Fibroblast of lung (primary cell): ENCODE measurements around the gene RAB20. TPM values are rescaled to one million over a fixed set of nuclear protein-coding genes. Genes with fewer than 3 reads are reported as not detected.
"Not testable (repeated sequence)": the region's sequence is repeated elsewhere in the genome, so short reads cannot be mapped to it uniquely, and the experiment has no call there.

Source experiments
- DNase-seq, 2 donors: peaks; one replicate each; pipeline versions ENCODE4 v3.0.0 to v3.0.0-alpha.2; 2010; ENCODE audit warnings: low read depth in 2 of 2
- H2AFZ ChIP-seq: 2 replicates; pipeline ENCODE4 v1.5.1; 2012; ENCODE audit warnings: low read length, control low read depth, inconsistent platforms
- H3K27ac ChIP-seq: 2 replicates; pipeline ENCODE4 v1.5.1; 2011; ENCODE audit warnings: low read length, control low read depth; ENCODE audit not compliant: insufficient read depth
- H3K27me3 ChIP-seq: 2 replicates; pipeline ENCODE4 v1.5.1; 2011; ENCODE audit warnings: mild to moderate bottlenecking, low read length; ENCODE audit not compliant: control insufficient read depth, insufficient read depth
- H3K36me3 ChIP-seq: 2 replicates; pipeline ENCODE4 v1.5.1; 2011; ENCODE audit warnings: low read length; ENCODE audit not compliant: control insufficient read depth, insufficient read depth
- H3K4me1 ChIP-seq: 2 replicates; pipeline ENCODE4 v1.5.1; 2011; ENCODE audit warnings: low read length; ENCODE audit not compliant: control insufficient read depth, insufficient read depth; ENCODE audit errors: extremely low read depth
- H3K4me2 ChIP-seq: 2 replicates; pipeline ENCODE4 v1.5.1; 2011; ENCODE audit warnings: low read length, control low read depth; ENCODE audit not compliant: insufficient read depth; ENCODE audit errors: extremely low read depth
- H3K4me3 ChIP-seq, 4 experiments: fragments of 200-600 bp in 1 of 4; sonication (generic) in 1 of 4; replicated peaks in 1 of 4; 2 replicates each; pipeline ENCODE4 v1.5.1; 2011 to 2016; ENCODE audit warnings: low read length in 4 of 4, low read depth in 3 of 4, mild to moderate bottlenecking in 3 of 4, control low read depth in 2 of 4, inconsistent platforms in 1 of 4, mixed read lengths in 1 of 4; ENCODE audit not compliant: insufficient read depth in 1 of 4; ENCODE audit errors: control extremely low read depth in 1 of 4
- H3K79me2 ChIP-seq: 2 replicates; pipeline ENCODE4 v1.5.1; 2012; ENCODE audit warnings: mild to moderate bottlenecking, low read length, inconsistent platforms; ENCODE audit not compliant: control insufficient read depth, insufficient read depth
- H3K9ac ChIP-seq: 2 replicates; pipeline ENCODE4 v1.5.1; 2011; ENCODE audit warnings: mild to moderate bottlenecking, low read length, control low read depth; ENCODE audit not compliant: insufficient read depth
- H3K9me3 ChIP-seq: 2 replicates; pipeline ENCODE4 v1.5.1; 2012; ENCODE audit warnings: low read depth, low read length; ENCODE audit not compliant: control insufficient read depth, insufficient read depth
- H4K20me1 ChIP-seq: 2 replicates; pipeline ENCODE4 v1.5.1; 2011; ENCODE audit warnings: low read length; ENCODE audit not compliant: control insufficient read depth, insufficient read depth; ENCODE audit errors: extremely low read depth
- CTCF ChIP-seq, 2 donors: IDR thresholded peaks in 1 of 2; conservative IDR thresholded peaks in 1 of 2; 1 replicate in 1 of 2; 2 replicates in 1 of 2; pipeline ENCODE4 v1.5.1; 2011 to 2012; ENCODE audit warnings: low read length in 2 of 2, control low read depth in 1 of 2, inconsistent platforms in 1 of 2, low read depth in 1 of 2, mild to moderate bottlenecking in 1 of 2
- EZH2 ChIP-seq: IDR thresholded peaks from 2 replicates; pipeline ENCODE4 v1.5.1; 2012; ENCODE audit warnings: low read length, control low read depth, mild to moderate bottlenecking; ENCODE audit errors: missing control alignments
- polyA plus RNA-seq, 2 donors: library from polyadenylated mRNA; depleted of rRNA in 1 of 2; stranded (reverse) in 1 of 2; unstranded in 1 of 2; fragments of >200 nt; gene quantifications; 2 replicates each; pipeline ENCODE4 v1.2.1, GENCODE V29; 2011 to 2012; ENCODE audit warnings: missing spikeins in 1 of 2
- total RNA-seq: library from RNA; depleted of rRNA; stranded (reverse); fragments of >200 nt; gene quantifications from 2 replicates; pipeline ENCODE4 v1.2.1, GENCODE V29; 2014

The RAB20 gene
- total and polyA plus RNA-seq, 2 donors (not counting 1 experiment from before 2014, with no cell fraction given), result 3.5 to 4.3 TPM

GRCh38 chr13:110499621-110500281 is 61.8 kb downstream of the RAB20 start:
- H4K20me1 ChIP-seq, result no peaks in the 10 kb centered on the region
- no peak overlapping the region for H3K9ac ChIP-seq
- no peaks in the 10 kb centered on the region for H3K27me3 ChIP-seq
- no peak overlapping the region for H3K4me2 ChIP-seq
- peak in 1 of 2 donors; percentile 86 for DNase-seq
- no peaks in the 10 kb centered on the region for H3K79me2 ChIP-seq
- H3K4me1 ChIP-seq, result no peaks in the 10 kb centered on the region
- no peak overlapping the region for H3K4me3 ChIP-seq
- TF ChIP-seq CTCF (conservative IDR thresholded peaks at IDR 0.05 in 1 of 2, IDR thresholded peaks at IDR 0.05 in 1 of 2; ENCODE audit: low read depth in 1 of 2, low read length in 2 of 2) (no peak), EZH2 (no peak)
- H3K36me3 ChIP-seq, result peaks cover 21% of the 10 kb centered on the region
- H2AFZ ChIP-seq, result no peak overlapping the region
- no peak overlapping the region for H3K27ac ChIP-seq
- H3K9me3 ChIP-seq, result no peaks in the 10 kb centered on the region

DNA sequence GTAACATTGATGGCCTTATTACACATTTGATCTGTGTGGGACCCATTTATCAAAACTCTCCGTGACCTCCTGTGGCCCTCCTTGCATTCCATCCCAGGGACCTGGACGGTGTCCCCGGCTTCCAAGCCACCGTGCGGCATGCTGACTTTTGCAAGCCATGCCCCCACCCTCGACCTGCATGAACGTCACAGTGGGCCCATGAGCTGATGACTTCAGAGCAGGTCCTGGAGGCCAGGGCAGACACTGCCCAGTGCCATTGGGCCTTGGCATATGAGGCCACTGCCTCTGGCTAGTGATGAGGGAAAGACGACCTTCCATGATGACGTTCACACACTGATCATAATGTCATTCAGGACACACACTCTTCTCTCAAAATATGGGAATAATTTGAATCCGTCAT is 62.8 kb downstream of the RAB20 start:
- no peak overlapping the region for H3K4me3 ChIP-seq
- TF ChIP-seq CTCF (conservative IDR thresholded peaks at IDR 0.05 in 1 of 2, IDR thresholded peaks at IDR 0.05 in 1 of 2; ENCODE audit: low read depth in 1 of 2, low read length in 2 of 2) (no peak), EZH2 (no peak)
- H3K27me3 ChIP-seq, result no peaks in the 10 kb centered on the region
- H3K9me3 ChIP-seq, result no peaks in the 10 kb centered on the region
- H3K9ac ChIP-seq, result no peak overlapping the region
- no peak overlapping the region for H3K4me2 ChIP-seq
- no peak for DNase-seq
- no peaks in the 10 kb centered on the region for H4K20me1 ChIP-seq
- no peak overlapping the region for H3K27ac ChIP-seq
- H3K4me1 ChIP-seq, result no peaks in the 10 kb centered on the region
- H2AFZ ChIP-seq, result no peak overlapping the region
- no peaks in the 10 kb centered on the region for H3K79me2 ChIP-seq
- peaks cover 18% of the 10 kb centered on the region for H3K36me3 ChIP-seq

GRCh38 chr13:110498327-110498726 is 63.2 kb downstream of the RAB20 start:
- H3K27me3 ChIP-seq, result no peaks in the 10 kb centered on the region
- peak in 1 of 2 donors; percentile 17 for DNase-seq
- H3K4me2 ChIP-seq, result no peak overlapping the region
- H2AFZ ChIP-seq, result no peak overlapping the region
- no peak overlapping the region for H3K4me3 ChIP-seq
- no peaks in the 10 kb centered on the region for H4K20me1 ChIP-seq
- no peak for TF ChIP-seq EZH2
- TF ChIP-seq CTCF (conservative IDR thresholded peaks at IDR 0.05 in 1 of 2, IDR thresholded peaks at IDR 0.05 in 1 of 2; ENCODE audit: low read depth in 1 of 2, low read length in 2 of 2), result no peak
- no peaks in the 10 kb centered on the region for H3K4me1 ChIP-seq
- H3K27ac ChIP-seq, result no peak overlapping the region
- no peaks in the 10 kb centered on the region for H3K9me3 ChIP-seq
- H3K79me2 ChIP-seq, result no peaks in the 10 kb centered on the region
- peaks cover 18% of the 10 kb centered on the region for H3K36me3 ChIP-seq
- H3K9ac ChIP-seq, result no peak overlapping the region

GRCh38 chr13:110497896-110498295 is 63.6 kb downstream of the RAB20 start:
- not testable (repeated sequence) for H4K20me1 ChIP-seq, H2AFZ ChIP-seq, H3K79me2 ChIP-seq, H3K9me3 ChIP-seq, H3K4me2 ChIP-seq, H3K9ac ChIP-seq, H3K4me3 ChIP-seq, H3K27ac ChIP-seq, H3K27me3 ChIP-seq, DNase-seq, H3K4me1 ChIP-seq
- peaks cover 18% of the 10 kb centered on the region for H3K36me3 ChIP-seq
